Measurements from ENCODE around the gene ACBD3. TPM values are rescaled to one million over a fixed set of nuclear protein-coding genes. Genes with fewer than 3 reads are reported as not detected.

The ACBD3 gene
- total and polyA plus RNA-seq, 2 of the 8 experiments (the other 6 are each of a cell fraction or from before 2014, with no cell fraction given): 8.4 to 29.4 TPM

DNA sequence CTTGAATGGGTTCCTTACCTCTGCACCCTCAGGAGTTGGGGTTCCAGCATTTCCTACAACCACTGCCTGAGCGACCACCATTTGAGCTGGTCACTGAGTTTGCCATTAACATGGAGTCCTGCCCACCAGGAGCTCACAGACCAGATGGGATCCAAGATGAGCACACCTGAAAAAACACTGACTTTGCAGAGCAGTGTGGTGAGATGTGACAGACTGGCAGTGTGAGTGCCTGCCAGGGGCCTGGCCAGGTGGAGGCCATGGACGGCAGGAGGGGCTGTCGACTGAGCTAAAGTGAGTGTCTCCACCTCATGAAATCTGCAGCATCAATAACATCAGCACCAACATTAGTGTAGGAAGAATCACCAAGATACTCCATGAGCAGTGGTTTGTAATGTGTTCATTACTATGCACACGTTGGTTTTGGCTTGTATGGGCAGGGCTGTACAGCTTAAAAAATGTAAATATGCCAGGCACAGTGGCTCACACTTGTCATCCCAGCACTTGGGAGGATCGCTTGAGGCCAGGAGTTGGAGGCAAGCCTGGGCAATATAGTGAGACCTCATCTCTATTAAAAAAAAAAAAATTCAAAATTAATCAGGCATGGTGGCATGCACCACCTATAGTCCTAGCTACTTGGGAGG is 24.8 kb upstream of the ACBD3 start (continued):
- TF ChIP-seq CBX5 (IDR thresholded peaks at IDR 0.05; ENCODE audit: low read depth, low read length) (no peak), POLR2A (IDR thresholded peaks at IDR 0.05; ENCODE audit: control extremely low read depth in 1 of 2, low read depth in 2 of 2, low read length in 2 of 2) (no peak), ASH2L (IDR thresholded peaks at IDR 0.05; ENCODE audit: low read length) (no peak), SIX5 (IDR thresholded peaks at IDR 0.05; ENCODE audit: low read depth, low read length) (no peak)
- TF ChIP-seq, protein P1, sequence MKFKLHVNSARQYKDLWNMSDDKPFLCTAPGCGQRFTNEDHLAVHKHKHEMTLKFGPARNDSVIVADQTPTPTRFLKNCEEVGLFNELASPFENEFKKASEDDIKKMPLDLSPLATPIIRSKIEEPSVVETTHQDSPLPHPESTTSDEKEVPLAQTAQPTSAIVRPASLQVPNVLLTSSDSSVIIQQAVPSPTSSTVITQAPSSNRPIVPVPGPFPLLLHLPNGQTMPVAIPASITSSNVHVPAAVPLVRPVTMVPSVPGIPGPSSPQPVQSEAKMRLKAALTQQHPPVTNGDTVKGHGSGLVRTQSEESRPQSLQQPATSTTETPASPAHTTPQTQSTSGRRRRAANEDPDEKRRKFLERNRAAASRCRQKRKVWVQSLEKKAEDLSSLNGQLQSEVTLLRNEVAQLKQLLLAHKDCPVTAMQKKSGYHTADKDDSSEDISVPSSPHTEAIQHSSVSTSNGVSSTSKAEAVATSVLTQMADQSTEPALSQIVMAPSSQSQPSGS (IDR thresholded peaks at IDR 0.05; ENCODE audit: low read length): no peak
- TF ChIP-seq, protein P2, sequence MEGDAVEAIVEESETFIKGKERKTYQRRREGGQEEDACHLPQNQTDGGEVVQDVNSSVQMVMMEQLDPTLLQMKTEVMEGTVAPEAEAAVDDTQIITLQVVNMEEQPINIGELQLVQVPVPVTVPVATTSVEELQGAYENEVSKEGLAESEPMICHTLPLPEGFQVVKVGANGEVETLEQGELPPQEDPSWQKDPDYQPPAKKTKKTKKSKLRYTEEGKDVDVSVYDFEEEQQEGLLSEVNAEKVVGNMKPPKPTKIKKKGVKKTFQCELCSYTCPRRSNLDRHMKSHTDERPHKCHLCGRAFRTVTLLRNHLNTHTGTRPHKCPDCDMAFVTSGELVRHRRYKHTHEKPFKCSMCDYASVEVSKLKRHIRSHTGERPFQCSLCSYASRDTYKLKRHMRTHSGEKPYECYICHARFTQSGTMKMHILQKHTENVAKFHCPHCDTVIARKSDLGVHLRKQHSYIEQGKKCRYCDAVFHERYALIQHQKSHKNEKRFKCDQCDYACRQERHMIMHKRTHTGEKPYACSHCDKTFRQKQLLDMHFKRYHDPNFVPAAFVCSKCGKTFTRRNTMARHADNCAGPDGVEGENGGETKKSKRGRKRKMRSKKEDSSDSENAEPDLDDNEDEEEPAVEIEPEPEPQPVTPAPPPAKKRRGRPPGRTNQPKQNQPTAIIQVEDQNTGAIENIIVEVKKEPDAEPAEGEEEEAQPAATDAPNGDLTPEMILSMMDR (IDR thresholded peaks at IDR 0.05; ENCODE audit: control extremely low read depth in 1 of 3, insufficient read depth in 1 of 3, low read depth in 1 of 3, low read length in 3 of 3): no peak
